Right cardiac atrium (tissue), 5 donors: ENCODE measurements around the gene TP53I3. TPM values are rescaled to one million over a fixed set of nuclear protein-coding genes. Genes with fewer than 3 reads are reported as not detected.
A peak's percentile ranks its signal among the peaks of the same experiment; 100 is the strongest.
"Not testable (repeated sequence)": the region's sequence is repeated elsewhere in the genome, so short reads cannot be mapped to it uniquely, and the experiment has no call there.

Experiments used
- ATAC-seq, 2 donors: fragments of 200-7000 bp; cut with Tn5 transposase; one replicate each; pipeline versions ENCODE4 v1.8.0 to v1.9.1; 2020; ENCODE audit warnings: moderate library complexity in 2 of 2, mild to moderate bottlenecking in 1 of 2
- DNase-seq, 3 donors: peaks; one replicate each; pipeline ENCODE4 v3.0.0-alpha.2; 2020
- H3K27ac ChIP-seq: one replicate; pipeline ENCODE4 v1.5.1; 2013; ENCODE audit warnings: mild to moderate bottlenecking, low read length, control low read depth, moderate library complexity
- H3K27me3 ChIP-seq: one replicate; pipeline ENCODE4 v1.6.1; 2013; ENCODE audit not compliant: control insufficient read depth, insufficient read depth
- H3K4me1 ChIP-seq: one replicate; pipeline ENCODE4 v1.6.1; 2013; ENCODE audit warnings: low read length; ENCODE audit not compliant: control insufficient read depth, insufficient read depth
- H3K4me3 ChIP-seq: one replicate; pipeline ENCODE4 v1.5.1; 2013; ENCODE audit warnings: low read length, control low read depth
- H3K9me3 ChIP-seq: one replicate; pipeline ENCODE4 v1.6.1; 2013; ENCODE audit warnings: low read length; ENCODE audit not compliant: control insufficient read depth
- WGBS: extraction: QIAGEN DNeasy Blood & Tissue Kit; methylation state at CpG from one replicate; pipeline ENCODE4 v1.1.7; 2013; 5-methylcytosine and 5-hydroxymethylcytosine counted together
- intact Hi-C, 4 donors: fragments of 100-400 bp; cut with DNase I; formaldehyde crosslinking; loops; one replicate each; pipeline versions ENCODE4 v1.11.0 to v1.14.0; 2022 to 2023
- polyA plus RNA-seq: library from polyadenylated mRNA; stranded (reverse); fragments of 200-250 nt; gene quantifications from one replicate; pipeline ENCODE4 v1.2.3, GENCODE V29; 2013
- total RNA-seq, 4 donors: library from RNA; stranded (reverse); fragmentation: NEBNext Ultra II Directional; extraction: Animal tissue kit (Norgen Biotek cat#: 25700); gene quantifications; one replicate each; pipeline ENCODE4 v1.2.1, GENCODE V29; 2021
- donor health status: healthy with polysubstance abuse.
- donor health status: DM: no; HTN: yes; CAD: no.
- donor health status: DM: no; HTN: no; CAD: no.
- donor health status: DM: no; HTN: yes; CAD: no; lungs with severe emphysema.
- donor health status: DM: yes; HTN: yes; CAD: no.

The TP53I3 gene
- total and polyA plus RNA-seq, 5 donors = 6.0 to 13.1 (median 7.5) TPM

DNA sequence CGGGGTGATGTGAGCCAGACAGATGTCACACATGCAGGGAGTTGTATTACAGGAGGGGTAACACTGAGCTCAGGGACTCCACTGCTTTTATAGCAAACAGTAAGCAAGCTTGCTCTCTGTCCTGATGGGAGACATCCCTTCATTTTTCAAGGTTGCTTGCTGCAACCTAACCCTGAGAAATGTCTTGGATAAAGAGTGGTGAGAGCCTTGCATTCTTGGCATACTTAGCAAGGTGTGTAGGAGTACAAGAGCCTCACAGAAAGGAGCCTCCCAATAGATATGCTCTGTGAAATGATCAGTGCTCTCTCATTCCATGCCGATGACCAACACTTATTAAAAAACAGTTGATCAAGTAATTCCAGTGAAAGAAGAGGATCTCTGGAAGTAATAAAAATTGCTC, 30.4 kb upstream of the TP53I3 start:
- no peak for DNase-seq
- ATAC-seq = no peak
- Histone ChIP-seq H3K4me1 (no peaks in the 10 kb centered on the region), H3K9me3 (no peaks in the 10 kb centered on the region), H3K27me3 (no peaks in the 10 kb centered on the region), H3K4me3 (no peak overlapping the region), H3K27ac (no peak overlapping the region)
- WGBS = 36% methylated on average over 2 of the region's 2 CpGs
- intact Hi-C loops = no loop called here

DNA sequence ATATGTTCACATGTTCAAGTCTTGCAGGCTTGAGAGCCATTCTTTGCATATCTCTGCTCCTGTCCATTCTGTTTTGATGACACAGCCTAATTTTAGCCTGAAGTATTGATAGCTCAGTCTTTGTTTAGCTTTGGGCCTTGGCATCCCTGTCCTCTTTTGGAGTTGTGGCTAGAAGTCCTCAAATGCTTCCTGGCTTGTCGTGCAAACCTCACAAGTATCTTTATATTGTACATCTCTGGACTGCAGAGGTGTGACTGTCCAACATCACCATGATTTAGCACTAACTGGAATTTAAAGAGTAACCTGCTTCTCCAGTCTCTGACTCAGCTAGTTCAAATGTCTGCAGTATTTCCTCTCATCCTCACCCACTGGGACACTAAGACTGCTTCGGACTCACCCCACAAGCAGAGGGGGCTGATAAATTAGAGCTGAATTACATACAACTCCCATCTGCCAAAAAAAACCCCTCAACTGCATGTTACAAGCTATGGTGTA, 26.8 kb upstream of the TP53I3 start:
- 45% methylated on average over 2 of the region's 2 CpGs for WGBS
- no peaks in the 10 kb centered on the region for H3K9me3 ChIP-seq
- no peak overlapping the region for H3K4me3 ChIP-seq
- no peaks in the 10 kb centered on the region for H3K4me1 ChIP-seq
- ATAC-seq (peak in 1 of 2 donors; percentile 68), DNase-seq (no peak)
- intact Hi-C loops = no loop called here
- no peaks in the 10 kb centered on the region for H3K27me3 ChIP-seq
- peak overlapping the region; percentile 83 for H3K27ac ChIP-seq

DNA sequence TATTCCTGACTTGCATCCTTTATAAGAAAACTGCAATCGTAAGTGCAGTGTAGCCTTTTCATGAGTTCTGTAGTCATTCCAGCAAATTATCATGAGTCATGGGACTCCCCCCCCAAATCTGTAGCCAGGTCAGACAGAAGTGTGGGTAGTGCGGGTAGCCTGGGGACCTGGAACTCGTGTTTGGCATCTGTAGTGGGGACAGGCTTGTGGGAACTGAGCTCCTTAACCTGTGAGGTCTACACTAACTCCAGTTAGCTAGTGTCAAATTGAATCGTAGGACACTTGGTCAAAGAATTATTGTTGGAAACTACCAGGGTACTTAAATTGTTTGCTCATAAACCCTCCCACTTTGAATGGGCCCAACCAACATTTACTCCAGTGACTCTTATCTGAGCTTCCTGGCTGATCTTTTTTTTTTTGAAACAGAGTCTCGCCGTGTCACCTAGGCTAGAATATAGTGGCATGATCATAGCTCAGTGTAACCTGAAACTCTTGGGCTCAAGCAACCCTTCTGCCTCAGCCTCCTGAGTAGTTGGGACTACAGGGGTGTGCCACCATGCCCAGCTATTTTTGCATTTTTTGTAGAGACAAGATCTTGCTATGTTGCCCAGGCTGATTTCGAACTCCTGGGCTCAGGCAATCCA, 26.1 kb upstream of the TP53I3 start:
- WGBS = 82% methylated on average over 7 of the region's 7 CpGs
- Histone ChIP-seq H3K4me1 (no peaks in the 10 kb centered on the region), H3K27ac (peak overlapping the region; percentile 83), H3K27me3 (no peaks in the 10 kb centered on the region), H3K4me3 (no peak overlapping the region), H3K9me3 (no peaks in the 10 kb centered on the region)
- intact Hi-C loops = no loop called here
- no peak for DNase-seq
- no peak for ATAC-seq

DNA sequence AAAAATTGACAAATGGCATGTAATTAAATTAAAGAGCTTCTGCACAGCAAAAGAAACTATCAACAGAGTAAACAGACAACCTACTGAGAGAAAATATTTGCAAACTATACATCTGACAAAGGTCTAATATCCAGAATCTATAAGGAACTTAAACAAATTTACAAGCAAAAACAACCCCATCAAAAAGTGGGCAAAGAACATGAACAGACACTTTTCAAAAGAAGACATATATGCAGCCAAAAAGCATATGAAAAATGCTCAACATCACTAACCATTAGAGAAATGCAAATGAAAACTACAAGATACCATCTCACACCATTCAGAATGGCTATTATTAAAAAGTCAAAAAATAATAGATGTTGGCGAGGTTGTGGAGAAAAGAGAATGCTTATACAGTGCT, 24.8 kb upstream of the TP53I3 start:
- ATAC-seq, H3K27me3 ChIP-seq, DNase-seq, H3K4me3 ChIP-seq, H3K4me1 ChIP-seq, intact Hi-C loops, H3K9me3 ChIP-seq, H3K27ac ChIP-seq: not testable (repeated sequence)
- 100% methylated on average over 1 of the region's 1 CpG for WGBS

DNA sequence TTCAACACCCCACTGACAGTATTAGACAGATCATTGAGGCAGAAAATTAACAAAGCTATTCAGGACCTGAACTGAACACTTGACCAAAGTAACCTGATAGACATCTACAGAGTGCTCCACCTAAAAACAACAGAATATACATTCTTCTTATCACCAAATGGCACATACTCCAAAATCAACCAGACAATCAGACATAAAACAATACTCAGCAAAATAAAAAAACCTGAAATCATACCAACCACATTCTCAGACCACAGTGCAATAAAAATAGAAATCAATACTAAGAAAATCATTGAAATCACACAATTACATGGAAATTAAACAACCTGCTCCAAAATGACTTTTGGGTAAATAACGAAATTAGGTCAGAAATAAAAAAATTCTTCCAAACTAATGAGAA, 22.7 kb upstream of the TP53I3 start:
- Histone ChIP-seq H3K4me1 (no peaks in the 10 kb centered on the region), H3K27me3 (no peaks in the 10 kb centered on the region), H3K4me3 (no peak overlapping the region), H3K27ac (no peak overlapping the region), H3K9me3 (no peaks in the 10 kb centered on the region)
- 94% methylated on average over 1 of the region's 1 CpG for WGBS
- no peak for DNase-seq
- ATAC-seq = no peak
- intact Hi-C loops = no loop called here

DNA sequence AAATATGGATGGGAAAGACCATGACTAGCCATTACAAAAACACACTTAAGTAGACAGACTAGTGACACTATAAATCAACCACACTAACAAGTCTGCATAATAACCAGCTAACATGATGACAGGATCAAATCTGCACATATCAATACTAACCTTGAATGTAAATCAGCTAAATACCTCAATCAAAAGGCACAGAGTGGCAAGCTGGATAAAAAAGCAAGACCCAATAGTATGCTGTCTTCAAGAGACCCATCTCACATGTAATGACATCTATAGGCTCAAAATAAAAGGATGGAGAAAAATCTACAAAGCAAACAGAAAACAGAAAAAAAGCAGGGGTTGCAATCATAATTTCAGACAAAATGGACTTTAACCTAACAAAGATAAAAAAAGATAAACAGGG, 22.2 kb upstream of the TP53I3 start:
- intact Hi-C loops = no loop called here
- Histone ChIP-seq H3K4me1 (no peaks in the 10 kb centered on the region), H3K4me3 (no peak overlapping the region), H3K27ac (no peak overlapping the region), H3K9me3 (no peaks in the 10 kb centered on the region), H3K27me3 (no peaks in the 10 kb centered on the region)
- ATAC-seq (no peak), DNase-seq (no peak)

DNA sequence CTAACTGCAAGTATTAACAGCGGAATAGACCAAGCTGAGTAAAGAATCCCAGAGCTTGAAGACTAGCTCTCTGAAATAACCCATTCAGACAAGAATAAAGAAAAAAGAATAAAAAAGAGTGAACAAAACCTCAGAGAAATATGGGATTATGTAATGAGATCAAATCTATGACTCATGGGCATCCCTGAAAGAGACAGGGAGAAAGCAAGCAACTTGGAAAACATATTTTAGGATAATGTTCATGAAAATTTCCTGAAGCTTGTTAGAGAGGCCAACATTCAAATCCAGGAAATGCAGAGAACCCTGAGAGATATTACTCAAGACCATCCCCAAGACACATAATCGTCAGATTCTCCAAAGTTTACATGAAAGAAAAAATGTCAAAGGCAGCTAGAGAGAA, 21.2 kb upstream of the TP53I3 start:
- intact Hi-C loops = no loop called here
- no peak for DNase-seq
- H3K27me3 ChIP-seq = no peaks in the 10 kb centered on the region
- no peak overlapping the region for H3K27ac ChIP-seq
- no peak for ATAC-seq
- WGBS = 20% methylated on average over 2 of the region's 2 CpGs
- H3K4me1 ChIP-seq = no peaks in the 10 kb centered on the region
- H3K9me3 ChIP-seq = no peaks in the 10 kb centered on the region
- H3K4me3 ChIP-seq = no peak overlapping the region

DNA sequence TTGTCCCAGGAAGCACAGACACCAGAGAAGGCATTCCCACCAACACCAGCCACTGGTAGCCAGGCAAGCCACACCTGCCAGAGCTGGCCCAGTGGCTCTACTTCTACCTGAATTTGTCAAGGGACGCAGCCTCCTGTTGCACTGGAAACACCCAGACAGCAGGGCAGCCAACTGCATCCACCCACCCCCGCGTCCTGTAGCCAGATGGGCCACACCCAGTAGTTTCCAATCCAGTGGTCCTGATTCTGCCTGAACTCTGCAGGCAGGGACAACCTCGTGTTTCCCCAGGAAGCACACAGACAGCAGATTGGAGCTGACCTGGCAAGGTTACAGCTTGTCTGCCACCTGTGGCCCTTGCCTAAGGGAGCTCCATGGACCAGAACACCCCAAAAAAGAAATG, 20.3 kb upstream of the TP53I3 start:
- WGBS = 75% methylated on average over 4 of the region's 4 CpGs
- intact Hi-C loops = no loop called here
- no peak overlapping the region for H3K27ac ChIP-seq
- DNase-seq (no peak), ATAC-seq (peak; percentile 40 to 79)
- no peaks in the 10 kb centered on the region for H3K9me3 ChIP-seq
- H3K27me3 ChIP-seq = no peaks in the 10 kb centered on the region
- no peak overlapping the region for H3K4me3 ChIP-seq
- H3K4me1 ChIP-seq = no peaks in the 10 kb centered on the region

DNA sequence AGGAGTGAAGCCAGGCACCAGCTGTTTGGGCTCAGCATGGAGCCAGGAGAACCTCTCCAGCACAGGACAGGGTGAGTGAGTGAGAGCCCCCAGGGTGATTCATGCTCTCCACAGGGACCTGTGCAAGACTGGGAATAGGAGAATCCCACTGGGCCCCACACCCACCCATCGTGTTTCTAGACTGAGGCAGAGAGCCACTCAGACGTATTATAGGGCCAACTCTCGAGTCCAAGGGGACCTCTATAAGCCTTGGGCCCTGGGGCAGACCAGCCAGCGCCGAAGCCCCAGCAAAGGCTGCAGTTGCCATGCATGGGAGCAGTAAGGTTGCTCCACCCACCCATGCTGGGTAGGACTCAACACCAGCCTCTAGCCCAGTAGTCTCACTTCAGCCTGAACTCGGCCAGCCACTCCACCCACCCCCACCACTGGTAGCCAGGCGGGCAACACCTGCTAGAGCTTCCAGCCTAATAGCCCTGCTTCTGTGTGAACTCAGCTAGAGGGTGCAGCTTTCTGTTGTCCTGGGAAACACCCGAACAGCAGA, 19.5 kb upstream of the TP53I3 start:
- intact Hi-C loops = no loop called here
- no peak overlapping the region for H3K27ac ChIP-seq
- H3K4me3 ChIP-seq = no peak overlapping the region
- ATAC-seq (peak in 1 of 2 donors; percentile 13), DNase-seq (no peak)
- WGBS = 95% methylated on average over 8 of the region's 8 CpGs
- H3K4me1 ChIP-seq = no peaks in the 10 kb centered on the region
- no peaks in the 10 kb centered on the region for H3K9me3 ChIP-seq
- H3K27me3 ChIP-seq = no peaks in the 10 kb centered on the region

DNA sequence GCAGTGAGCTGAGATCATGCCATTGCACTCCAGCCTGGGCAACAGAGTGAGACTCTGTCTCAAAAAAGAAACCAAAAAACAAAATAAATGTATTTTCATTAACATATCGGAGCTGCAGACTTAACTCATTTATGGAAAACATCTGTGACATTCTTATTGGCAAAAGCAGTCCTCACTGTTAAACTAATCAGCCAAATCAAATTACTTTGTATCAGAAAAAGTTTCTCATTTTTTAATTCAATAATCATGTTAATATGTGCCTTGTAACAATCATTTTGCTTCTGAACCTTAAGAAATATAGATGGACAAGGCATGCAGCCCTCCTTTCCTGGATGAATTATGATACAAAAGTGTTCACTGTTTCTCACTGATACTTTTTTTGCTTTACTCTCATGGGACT, 18.0 kb upstream of the TP53I3 start:
- 96% methylated on average over 1 of the region's 1 CpG for WGBS

DNA sequence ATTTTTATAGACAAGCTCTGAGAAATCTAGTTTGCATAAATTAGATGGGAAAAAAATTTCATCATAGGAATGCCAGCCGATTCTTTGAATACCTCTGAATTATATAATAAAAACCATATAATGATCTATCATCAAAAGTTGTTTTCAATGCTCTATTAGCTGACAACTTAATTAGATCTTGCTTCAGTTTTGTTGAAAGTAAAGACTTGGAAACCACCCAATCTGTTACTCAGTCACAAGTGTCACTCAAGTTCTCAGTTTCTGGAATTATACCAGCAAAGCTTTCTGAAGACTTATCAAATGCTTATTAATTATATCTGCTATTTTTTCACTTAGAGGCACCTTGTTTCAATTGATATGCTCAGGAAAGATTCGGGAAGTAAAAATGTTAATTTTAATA, 17.4 kb upstream of the TP53I3 start:
- H3K4me3 ChIP-seq = no peak overlapping the region
- no peak overlapping the region for H3K27ac ChIP-seq
- ATAC-seq = no peak
- WGBS = 96% methylated on average over 2 of the region's 2 CpGs
- no peaks in the 10 kb centered on the region for H3K9me3 ChIP-seq
- no peak for DNase-seq
- H3K27me3 ChIP-seq = no peaks in the 10 kb centered on the region
- intact Hi-C loops = no loop called here
- H3K4me1 ChIP-seq = no peaks in the 10 kb centered on the region

More for the DNA sequence above, 18.0 kb upstream of the TP53I3 start:
- Histone ChIP-seq H3K27me3 (no peaks in the 10 kb centered on the region), H3K4me1 (no peaks in the 10 kb centered on the region), H3K4me3 (no peak overlapping the region), H3K27ac (no peak overlapping the region), H3K9me3 (no peaks in the 10 kb centered on the region)
- intact Hi-C loops = no loop called here
- no peak for ATAC-seq
- no peak for DNase-seq

DNA sequence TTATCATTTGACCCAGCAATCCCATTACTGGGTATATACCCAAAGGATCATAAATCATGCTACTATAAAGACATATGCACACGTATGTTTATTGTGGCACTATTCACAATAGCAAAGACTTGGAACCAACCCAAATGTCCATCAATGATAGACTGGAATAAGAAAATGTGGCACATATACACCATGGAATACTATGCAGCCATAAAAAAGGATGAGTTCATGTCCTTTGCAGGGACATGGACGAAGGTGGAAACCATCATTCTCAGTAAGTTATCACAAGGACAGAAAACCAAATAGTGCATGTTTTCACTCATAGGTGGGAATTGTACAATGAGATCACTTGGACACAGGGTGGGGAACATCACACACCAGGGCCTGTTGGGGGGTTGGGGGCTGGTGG, 16.1 kb upstream of the TP53I3 start:
- 99% methylated on average over 2 of the region's 2 CpGs for WGBS
- intact Hi-C loops, H3K27me3 ChIP-seq, DNase-seq, ATAC-seq, H3K27ac ChIP-seq, H3K9me3 ChIP-seq, H3K4me1 ChIP-seq, H3K4me3 ChIP-seq: not testable (repeated sequence)
